NK-92 (cell line): ENCODE measurements around the gene FHL2.

Experiments
- DNase-seq: peaks from one replicate; lab custom pipeline; 2025; ENCODE audit not compliant: unreplicated experiment; lab: John Stamatoyannopoulos, UW

FHL2 gene

DNA sequence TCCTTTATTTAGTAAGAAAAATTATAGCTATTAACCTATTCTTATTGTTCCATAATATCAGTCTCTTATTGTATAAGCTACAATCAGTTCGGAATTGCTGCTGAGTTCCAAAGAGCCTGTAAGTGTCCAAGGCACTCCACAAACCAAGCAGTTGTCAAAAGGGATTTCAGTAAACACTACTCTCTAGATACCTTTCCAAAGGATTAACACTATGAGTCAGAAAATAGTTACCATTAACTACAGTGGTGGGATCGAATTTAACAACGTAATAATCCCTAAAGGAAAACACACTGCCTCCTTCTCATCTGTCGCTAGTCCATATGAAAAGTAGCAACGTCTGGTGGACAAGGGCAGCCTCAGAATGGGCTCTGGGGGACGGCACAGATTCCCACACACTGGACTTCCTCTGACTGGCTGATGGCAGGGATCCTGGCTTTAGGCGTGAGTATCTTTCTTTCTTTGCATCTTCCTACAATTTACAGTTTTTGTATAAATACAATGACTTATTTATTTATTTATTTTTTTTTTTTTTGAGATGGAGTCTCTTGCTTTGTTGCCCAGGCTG is 78.1 kb downstream of the FHL2 start:
- DNase-seq: no peak

DNA sequence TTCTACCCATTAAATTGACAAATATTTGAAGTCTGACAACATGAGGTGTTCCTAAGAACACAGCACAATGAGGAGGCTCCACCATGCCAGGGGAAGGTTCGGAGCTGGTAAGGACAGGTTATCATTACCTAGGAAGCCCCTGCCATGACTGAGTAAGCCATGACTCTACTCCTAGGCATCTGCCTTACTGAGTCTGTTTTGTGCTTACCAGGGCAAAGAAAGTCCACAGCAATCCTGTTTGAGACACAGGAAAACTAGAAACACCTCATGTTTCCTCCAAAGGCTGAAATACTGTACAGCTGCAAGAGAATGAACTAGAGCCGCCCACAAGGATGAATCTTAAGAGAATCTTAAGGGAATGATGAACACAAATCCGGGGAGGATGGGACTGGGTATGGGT is 80.9 kb downstream of the FHL2 start:
- no peak for DNase-seq

DNA sequence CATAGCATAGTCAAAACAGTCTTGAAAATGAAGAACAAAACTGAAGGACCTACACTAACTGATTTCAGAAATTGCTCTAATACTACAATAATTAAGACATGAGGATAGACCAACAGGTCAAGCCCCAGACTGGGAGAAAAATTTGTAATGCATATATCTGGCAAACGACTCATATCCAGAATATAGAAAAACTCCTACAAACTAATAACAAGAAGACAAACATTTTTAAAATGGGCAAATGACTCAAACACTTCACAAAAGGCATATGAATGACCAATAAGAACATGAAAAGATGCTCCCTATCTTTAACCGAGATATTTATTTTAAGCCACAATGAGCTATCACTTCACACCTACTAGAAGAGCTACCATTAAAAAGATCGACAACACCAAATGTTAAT is 83.5 kb downstream of the FHL2 start:
- no peak for DNase-seq

DNA sequence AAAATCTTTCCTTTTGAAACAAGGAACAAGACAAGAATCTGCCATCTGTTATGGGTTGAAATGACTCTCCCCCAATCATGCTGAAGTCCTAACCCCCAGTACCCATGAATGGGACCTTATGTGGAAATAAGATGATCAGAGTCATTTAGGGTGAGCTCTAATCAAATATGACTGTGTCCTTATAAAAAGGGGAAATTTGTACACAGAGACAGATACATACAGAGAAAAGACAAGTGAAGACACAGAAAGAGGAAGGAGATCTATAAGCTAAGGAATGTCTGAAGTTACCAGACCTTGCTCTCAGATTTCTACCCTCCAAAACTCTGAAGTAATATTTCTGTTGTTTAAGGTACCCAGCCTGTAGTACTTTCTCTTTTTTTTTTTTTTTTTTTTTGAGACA is 85.0 kb downstream of the FHL2 start:
- DNase-seq: no peak
